Epidermal melanocyte (primary cell): ENCODE measurements around the gene ZNF343.
"Not testable (repeated sequence)": the region's sequence is repeated elsewhere in the genome, so short reads cannot be mapped to it uniquely, and the experiment has no call there.

Experiments
- DNase-seq: peaks from one replicate; pipeline ENCODE4 v3.0.0; 2011; ENCODE audit warnings: low spot score; ENCODE audit not compliant: insufficient read length

The ZNF343 gene

DNA sequence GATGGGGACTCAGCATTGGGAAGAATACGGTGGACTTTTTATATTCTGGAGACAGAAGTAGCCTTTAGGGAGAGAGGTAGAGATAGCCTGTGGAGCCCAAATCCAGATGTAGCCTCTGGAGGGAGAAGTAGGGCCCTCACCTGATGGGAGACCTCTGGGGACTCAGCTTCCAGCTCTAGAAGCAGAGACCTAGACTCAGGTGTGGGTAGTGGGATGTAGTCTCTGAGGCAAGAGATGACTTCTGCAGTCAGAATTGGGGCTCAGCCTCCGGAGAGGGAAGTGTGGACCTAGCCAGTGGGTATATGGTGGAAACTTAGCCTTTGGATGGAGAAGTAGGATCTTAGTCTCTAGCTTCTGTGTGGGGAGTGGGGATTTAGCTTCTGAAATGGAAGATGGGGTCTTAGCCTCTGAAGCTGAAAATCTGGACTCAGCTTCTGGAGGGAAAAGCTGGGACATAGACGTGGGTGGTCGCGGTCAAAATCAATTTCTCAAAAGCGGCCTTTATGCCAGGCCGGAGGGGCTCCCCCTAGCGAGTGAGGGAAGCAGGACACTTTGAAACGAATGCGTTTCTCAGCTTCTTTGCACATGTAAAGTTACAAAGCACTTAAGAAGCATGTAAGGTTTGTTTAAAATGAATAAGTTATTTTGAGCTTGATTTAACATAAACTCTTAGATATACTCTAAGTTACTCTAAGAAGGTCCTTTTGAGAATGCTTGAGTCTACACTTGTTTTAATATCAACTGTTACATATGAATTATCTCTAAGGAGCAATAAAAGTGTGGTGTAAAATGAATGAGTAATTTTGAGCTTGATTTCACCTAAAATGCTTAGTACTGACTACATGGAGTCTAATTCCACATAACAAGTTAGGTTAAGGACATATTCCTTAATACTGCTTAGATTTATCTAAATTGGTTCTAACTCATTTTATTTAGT is 12.9 kb upstream of the ZNF343 start:
- DNase-seq, result peak; percentile 38

DNA sequence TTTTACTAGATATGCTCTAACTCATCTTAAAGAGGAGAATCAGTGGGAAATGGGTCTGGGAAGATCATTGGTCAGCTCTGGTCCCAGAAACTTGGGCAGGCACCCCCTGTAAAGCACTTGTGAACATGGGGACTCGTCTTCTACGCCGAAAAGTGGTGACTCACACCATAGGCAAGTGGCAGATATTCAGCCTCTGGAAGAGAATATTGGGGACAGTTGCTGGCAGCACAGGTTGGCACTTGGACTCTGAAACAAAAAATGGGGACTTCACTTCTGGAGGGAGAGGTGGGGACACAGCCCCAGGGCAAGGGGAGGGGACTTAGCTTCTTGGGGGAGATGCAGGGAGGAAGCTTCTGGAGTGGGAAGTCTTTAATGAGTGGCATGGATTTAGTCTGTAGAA is 11.9 kb upstream of the ZNF343 start:
- no peak for DNase-seq

DNA sequence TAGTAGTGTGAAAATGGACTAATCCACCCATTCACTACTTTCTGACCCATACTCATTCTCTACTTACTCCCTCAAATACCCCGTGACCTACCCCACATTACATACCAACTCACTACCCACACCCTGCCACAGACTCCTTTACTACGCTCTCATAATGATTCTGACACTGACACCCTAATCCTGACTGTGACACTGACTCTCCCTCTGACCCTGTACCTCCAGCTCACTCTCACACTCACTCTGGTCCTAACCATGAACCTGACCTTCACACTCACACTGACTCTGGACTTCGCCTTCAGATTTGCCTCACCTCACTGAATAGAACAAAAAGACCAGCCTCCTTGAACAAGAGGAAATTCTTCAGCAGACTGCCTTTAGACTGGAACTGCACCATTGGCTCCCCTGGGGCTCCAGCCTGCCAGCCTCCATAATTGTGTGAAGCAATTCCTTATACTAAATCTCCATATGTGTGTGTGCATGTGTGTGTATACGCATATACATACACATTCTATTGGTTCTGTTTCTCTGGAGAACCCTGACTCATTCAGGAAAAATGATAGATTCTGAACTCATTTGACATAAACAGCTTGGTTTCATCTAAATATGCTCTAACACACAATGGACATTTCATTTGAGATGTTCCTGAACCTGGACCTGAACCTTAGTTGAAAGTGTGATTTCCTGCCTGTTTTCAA is 10.5 kb upstream of the ZNF343 start:
- no peak for DNase-seq

DNA sequence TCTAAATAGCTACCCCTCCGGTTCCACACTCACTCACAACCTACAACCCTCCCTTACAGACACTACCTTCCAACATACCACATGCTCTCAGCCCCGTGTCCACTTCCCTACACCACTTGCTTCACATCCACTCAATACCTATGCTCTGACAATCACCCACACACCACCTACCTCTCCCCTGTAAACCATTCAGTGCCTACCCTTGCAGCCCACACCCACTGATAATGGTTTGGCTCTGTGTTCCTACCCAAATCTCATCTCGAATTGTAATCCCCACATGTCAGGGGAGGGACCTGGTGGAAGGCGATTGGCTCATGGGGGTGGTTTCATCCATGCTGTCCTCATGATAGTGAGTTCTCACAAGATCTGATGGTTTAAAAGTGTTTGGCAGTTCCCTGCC is 9.8 kb upstream of the ZNF343 start:
- no peak for DNase-seq

DNA sequence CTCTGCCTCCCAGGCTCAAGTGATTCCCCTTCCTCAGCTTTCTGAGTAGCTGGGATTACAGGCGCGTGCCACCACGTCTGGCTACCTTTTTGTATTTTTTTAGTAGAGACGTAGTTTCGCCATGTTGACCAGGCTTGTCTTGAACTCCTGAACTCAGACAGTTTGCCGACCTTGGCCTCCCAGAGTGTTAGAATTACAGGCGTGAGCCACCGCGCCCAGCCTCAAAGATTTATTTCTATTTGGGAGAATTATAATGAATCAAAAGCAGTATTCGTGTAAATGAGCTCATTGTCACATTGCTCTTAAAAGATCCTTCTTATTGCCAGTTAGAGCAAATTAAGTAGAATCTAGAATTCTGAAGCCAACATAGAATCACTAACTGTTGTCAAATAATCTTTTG is 9.4 kb upstream of the ZNF343 start:
- no peak for DNase-seq

DNA sequence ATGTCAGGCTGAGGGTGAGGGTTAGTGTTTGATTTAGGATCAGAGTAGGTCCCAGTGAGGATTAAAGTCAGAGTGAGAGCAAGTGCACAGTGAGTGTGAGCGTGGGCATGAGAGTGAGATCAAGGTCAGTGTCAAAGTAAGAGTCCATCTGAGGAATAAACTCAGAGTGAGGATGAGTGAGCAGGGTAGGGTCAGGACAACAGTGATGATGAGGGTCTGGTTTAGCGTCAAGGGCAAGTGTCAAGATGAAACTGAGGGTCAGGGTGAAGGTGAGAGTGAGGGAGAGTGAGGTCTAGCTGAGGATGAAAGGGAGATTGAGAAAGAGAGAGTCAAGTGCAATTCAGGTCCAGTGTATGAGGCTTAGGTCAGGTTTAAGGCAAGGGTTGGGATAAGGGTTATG is 7.7 kb upstream of the ZNF343 start:
- no peak for DNase-seq

DNA sequence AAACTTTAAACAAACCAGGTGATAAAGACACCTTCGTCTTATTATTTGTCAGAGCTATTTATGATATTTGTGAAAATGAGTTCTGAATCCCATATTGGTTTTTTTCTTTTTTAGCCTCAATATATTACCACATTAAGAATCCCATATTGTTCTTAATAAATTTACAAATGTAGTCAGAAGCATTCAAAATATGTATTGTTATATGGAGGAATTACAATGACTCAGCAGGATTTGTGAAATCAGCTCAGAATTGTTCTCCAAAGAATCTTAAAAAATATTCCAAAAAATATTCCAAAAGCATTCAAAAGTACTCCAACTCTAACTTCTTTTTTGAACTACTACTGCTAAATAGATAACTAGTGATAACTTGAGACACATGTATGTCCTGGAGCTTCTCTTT is 6.5 kb upstream of the ZNF343 start:
- DNase-seq, result no peak

DNA sequence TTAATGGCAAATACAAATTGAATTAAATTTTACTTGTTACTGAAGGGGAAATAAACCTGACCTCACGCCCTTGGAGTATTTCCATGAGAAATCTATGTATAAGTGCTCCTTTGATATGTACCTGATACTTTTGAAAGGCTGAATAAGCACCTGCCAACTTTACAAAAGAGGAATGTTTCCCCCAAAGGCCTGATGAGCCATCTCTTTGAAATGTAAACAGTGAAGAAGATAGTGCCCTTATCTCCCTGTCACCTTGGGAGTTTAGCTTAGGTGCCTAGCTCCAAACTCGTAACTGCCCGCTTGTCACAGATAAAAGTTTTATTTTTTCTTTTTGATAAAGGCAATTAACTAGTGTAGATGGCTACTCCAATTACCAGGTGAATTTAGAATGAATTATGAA is 1.1 kb upstream of the ZNF343 start:
- no peak for DNase-seq

DNA sequence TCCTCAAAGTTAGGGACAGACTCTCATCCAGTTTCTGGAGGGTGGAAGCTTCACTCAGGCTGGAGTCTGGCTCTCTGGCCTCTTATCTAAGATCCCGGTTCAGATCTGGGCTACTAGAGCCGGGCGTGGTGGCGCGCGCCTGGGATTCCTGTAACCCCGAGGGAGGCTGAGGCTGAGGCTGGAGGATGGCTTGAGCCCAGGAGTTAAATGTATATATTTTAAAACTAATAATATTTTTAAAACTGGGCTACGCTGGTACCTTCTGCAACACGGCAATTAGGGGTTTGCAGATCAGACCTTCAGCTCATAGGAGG is 710 bp upstream of the ZNF343 start:
- no peak for DNase-seq

DNA sequence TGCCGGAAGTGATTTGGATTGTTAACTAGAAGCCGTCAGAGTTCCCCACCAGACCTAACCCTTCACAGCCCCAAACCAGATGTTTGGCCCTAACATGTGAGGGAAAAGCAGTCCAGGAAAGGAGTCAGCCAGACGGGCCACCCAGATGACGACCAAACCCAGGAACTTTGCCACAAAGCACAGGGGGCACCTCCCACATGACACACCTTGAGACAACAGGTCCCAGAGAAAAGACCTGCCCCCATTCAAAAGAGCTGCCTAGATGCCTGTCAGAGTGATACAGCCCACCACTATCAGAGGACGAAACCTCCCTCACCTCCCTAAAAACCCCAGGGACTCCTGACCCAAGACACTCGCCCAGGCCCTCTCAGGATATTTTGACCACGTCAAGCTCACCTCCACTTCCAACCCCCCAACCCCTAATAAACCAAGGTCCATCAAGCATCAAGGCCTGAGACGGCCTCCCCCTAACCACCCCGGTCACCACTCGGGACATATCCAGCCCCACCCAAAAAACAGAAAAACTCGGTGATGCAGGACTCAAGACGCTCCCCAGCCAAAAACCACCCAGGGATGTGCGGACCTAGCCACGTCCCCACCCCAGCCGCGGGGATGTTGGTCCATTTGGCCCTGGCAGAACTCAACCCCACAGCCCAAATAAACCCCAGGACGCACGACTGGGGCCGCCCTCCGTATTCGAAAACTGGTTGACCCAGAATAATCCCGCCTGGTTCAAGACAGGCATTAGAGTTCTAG is 662 bp downstream of the ZNF343 start:
- no peak for DNase-seq

DNA sequence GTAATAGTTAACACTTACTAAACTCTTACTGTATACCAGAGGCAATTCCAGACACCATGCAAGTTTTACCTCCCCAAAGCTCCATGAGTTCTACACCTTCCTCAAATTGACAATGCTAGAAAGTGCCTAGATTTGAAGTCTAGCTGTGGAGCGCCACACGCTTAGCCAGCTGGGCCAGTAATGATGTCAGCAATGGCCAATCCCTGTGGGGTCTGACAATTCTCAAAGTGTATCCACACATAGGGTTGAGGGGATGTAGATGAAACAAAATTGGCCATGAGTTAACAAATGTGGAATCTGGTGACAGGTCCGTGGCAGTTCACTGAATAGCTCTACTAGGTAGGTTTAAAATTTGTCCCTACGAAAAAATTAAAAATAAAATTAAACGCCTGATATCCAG is 1.3 kb downstream of the ZNF343 start:
- DNase-seq, result no peak

DNA sequence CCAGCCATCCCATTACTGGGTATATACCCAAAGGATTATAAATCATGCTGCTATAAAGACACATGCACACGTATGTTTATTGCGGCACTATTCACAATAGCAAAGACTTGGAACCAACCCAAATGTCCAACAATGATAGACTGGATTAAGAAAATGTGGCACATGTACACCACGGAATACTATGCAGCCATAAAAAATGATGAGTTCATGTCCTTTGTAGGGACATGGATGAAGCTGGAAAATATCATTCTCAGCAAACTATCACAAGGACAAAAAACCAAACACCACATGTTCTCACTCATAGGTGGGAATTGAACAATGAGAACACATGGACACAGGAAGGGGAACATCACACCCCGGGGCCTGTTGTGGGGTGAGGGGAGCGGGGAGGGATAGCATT is 2.3 kb downstream of the ZNF343 start:
- not testable (repeated sequence) for DNase-seq

DNA sequence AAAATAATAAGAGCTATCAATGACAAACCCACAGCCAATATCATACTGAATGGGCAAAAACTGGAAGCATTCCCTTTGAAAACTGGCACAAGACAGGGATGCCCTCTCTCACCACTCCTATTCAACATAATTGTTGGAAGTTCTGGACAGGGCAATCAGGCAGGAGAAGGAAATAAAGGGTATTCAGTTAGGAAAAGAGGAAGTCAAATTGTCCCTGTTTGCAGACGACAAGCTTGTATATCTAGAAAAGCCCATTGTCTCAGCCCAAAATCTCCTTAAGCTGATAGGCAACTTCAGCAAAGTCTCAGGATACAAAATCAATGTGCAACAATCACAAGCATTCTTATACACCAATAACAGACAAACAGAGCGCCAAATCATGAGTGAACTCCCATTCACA is 3.9 kb downstream of the ZNF343 start:
- DNase-seq, result not testable (repeated sequence)

DNA sequence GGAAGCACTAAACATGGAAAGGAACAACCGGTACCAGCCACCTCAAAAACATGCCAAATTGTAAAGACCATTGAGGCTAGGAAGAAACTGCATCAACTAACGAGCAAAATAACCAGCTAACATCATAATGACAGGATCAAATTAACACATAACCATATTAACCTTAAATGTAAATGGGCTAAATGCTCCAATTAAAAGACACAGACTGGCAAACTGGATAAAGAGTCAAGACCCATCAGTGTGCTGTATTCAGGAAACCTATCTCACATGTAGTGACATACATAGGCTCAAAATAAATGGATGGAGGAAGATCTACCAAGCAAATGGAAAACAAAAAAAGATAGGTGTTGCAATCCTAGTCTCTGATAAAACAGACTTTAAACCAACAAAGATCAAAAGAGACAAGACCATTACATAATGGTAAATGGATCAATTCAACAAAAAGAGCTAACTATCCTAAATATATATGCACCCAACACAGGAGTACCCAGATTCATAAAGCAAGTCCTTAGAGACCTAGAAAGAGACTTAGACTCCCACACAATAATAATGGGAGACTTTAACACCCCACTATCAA is 5.8 kb downstream of the ZNF343 start:
- not testable (repeated sequence) for DNase-seq

DNA sequence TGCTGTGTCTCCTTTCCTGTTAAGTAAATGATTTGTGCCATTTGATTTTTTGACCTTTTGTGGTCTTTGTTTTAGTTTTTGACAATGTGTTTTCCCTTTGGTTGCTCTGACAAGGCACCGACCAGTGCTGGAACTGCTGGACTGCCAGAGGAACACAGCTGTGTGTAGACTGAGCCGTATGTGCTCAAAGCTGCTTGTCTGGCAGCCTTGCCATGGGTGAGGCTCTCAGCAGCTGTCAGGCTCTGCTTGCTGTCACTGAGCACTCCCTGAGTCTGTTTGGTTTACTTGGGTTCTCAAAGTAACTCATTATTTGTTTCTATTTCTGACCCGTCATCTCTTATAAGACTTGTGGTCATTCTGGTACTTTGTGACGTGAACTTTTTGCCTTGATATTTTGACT is 23.1 kb downstream of the ZNF343 start:
- DNase-seq, result no peak

DNA sequence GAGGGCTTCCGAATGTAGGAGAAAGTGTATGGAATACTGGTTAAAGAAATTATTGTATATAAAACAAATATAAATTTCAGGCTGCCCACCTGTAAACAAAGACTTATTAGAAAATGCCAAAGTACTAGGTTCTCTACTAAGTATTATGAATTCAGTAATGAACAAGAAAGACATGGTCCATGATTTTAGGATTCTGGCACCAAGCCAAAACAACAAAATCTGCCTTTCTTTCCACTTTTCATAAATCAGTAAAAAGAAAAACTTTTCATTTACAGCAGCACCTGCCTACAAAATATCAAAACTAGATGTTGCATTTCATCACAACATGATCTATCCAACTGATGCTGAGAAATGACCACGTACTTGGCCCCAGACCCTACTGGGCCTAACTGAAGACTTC is 23.6 kb downstream of the ZNF343 start:
- no peak for DNase-seq

DNA sequence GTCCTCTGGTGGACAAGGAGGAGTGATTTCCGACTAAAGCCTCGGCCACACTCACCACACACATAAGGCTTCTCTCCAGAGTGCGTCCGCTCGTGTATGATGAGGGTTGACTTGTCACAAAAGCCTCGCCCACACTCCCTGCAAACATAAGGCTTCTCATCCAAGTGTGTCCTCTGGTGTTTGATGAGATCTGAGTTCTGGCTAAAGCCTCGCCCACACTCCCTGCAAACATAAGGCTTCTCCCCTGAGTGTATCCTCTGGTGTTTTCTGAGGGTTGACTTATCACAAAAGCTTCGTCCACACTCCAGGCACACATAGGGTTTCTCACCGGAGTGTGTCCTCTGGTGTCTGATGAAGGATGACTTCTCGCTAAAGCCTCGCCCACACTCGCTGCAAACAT is 25.2 kb downstream of the ZNF343 start:
- DNase-seq, result no peak

DNA sequence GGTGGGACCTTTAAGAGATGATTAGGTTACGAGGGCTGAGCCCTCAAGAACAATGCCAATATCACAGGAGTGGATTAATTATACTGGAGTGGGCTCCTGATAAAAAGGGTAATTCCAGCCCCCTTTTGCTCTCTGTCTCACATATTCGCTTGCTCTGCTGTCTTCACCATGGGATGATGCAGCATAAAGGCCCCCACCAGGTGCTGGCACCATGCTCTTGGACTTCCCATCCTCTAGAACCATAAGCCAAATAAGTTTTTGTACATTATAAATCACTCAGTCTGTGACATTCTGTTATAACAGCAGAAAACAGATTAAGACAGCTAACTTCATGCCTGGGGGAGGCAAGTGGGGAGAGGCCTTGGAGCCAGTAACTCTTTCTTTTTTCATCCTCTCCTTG is 28.3 kb downstream of the ZNF343 start:
- DNase-seq, result no peak

DNA sequence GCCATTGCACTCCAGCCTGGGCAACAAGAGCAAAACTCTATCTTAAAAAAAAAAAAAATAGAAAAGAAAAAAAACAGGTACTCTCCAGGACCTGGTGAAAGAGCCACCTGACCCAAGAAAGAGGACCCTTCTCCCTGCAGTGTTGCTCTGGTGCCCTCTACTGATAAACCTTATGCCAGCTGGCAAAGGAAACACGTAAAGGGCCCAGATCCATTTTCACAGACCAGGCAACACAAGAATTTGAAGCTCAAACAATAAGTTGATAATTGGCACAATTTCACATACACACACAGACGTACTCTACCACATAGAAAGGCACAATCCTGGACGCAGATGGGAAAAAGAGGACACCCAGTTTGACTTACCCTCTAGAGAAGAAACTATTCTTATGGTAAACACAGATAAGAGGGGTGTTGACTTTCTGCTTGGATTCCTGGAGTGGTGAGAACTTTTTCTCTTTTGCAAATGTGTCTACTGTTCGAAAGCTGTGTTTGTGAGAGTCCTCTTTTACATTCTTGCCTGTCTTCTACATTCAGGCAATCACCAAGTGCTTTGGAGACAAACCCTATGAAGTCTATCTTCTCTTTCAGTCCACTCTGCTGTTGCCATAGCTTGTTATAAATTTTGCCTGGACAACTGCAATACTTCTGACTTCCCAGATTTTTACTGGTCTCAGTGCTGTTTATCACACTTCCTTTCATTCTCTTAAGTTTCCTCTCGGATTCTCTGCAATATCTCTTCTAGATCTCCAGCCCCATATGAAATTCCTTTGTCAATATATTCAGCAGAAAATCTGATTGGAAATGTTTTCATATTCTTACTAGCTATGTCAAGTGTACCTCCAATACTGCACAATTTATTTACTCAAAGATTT is 31.7 kb downstream of the ZNF343 start:
- DNase-seq, result no peak

DNA sequence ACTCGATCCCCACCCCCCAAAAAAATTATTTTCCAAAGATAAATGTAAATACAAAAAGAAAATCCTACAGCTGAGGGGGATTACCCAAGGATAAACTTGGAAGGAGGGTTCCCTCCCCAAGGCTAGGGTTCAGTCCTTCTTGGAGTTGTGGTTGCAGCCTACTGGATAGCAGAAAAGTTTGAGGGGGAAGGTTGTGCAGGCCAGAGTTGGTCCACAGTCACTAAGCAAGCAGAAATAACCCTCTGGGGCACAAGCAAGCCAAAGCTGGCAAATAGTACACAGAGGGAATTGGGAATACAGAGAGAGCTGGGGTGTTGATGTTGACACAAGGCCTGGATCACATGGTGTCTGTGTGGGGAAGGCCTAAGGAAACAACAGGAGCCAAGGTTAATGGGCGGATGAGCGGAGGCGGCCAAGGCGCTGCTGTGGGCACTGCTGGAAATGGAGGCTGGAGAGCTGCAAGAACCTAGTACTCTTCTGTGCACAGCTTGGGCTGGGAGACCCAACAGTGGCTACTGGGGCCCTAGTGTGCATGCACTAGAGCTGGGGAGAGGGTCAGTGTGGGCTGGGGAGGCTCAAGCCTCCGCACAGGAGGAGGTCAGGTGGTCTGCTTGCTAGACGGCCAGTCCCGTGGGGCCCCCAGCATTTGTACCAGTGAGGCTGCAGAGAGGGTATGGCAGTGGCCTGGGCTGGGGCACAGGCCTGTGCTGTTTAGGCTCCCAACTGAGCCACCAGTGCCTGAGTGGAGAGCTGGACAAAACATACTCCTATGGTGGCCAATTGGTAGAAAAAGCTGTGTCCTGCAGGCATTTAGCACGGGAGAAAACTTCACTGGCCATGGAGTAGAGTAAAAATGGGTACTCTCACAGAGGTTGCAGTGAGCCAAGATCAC is 32.6 kb downstream of the ZNF343 start:
- DNase-seq, result no peak
